Amniotic stem cell (primary cell): ENCODE measurements around the gene EGLN2.
A peak's percentile ranks its signal among the peaks of the same experiment; 100 is the strongest.
"Not testable (repeated sequence)": the region's sequence is repeated elsewhere in the genome, so short reads cannot be mapped to it uniquely, and the experiment has no call there.

Experiments used
- DNase-seq: peaks from one replicate; lab custom pipeline; 2025; lab: John Stamatoyannopoulos, UW

EGLN2 gene

DNA sequence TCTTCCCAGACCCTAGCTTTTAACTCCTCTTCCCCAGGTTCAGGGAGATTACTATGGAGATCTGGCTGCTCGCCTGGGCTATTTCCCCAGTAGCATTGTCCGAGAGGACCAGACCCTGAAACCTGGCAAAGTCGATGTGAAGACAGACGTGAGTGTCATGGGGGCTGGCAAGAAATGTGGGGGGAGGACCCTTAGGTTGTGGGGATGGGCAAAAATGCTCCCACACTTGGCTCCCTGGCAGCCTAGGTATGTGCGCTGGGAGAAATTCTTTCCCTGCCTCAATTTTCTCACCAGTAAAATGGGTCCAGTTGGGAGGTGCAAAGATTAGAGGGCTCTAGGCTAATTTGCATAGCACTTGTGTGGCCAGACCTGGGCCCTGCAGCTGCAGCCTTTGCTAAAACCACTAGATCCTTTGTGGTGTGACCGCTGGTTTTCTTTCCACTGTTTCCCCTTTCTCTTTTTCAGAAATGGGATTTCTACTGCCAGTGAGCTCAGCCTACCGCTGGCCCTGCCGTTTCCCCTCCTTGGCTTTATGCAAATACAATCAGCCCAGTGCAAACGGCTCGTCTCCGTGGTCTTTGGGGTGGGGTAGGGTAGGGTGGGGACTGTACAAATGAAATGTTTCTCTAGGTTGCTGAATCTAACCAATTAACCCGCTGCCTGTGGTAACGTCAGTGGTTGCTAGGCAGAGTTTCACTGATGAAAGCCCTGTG is 21.9 kb upstream of the EGLN2 start:
- DNase-seq, result peak; percentile 77

DNA sequence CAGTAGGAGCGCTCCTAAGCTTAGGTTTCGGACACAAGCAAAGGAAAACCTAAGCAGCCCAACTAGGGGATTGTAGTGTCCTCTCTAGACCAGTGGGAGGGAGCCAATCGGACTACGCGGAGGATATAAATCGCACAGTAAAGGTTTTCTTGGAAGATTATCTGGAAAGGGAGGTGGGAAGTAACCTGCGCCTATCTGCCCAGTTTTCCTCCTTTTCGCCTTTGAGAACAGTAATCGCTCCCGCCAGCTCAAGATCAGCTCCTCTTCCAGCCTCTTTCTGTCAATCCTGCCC is 21.4 kb upstream of the EGLN2 start:
- DNase-seq, result no peak

DNA sequence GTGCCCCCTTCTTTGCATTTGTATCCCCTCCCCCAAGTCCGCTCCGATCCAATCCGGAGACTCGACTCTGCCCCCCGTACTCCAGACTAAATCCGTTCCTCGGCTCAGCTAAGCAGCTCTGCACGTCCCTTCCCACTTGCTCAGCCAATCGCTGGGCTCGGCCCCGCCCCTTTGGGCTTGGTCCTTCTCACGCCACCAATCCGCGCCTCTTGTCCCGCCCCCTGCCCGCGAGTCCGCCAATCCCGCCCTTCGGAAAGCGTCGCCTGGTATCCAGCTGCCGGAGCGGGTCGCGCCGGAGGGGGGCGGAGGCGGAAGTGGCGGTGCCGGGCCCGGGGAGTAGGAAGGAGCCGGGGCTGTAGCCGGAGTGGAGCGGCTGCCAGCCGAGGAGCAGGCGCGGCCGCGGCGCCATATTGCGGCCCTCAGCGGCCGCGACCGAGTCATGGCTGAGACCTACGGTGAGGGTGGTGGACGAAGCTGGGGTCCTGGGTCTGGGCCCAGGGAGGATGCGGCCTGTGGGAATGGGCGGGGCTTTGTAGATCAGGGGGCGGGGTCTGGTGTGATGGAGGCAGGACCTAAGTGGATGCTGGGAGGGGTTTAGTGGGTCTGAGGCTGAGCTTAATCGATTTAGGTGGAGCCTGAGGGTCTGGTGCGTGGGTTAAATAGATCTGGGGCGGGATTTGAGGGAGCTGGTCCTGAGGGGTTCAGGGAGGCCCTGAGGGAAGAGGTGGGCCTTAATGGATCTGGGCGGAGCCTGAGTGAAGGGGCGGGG is 20.9 kb upstream of the EGLN2 start, which contains the start of gene RAB4B:
TSS of gene RAB4B (plus strand) at position 311 of the 769 bp plus-strand sequence. CDS start at position 440, 129 bp downstream.
- DNase-seq, result peak; percentile 97

DNA sequence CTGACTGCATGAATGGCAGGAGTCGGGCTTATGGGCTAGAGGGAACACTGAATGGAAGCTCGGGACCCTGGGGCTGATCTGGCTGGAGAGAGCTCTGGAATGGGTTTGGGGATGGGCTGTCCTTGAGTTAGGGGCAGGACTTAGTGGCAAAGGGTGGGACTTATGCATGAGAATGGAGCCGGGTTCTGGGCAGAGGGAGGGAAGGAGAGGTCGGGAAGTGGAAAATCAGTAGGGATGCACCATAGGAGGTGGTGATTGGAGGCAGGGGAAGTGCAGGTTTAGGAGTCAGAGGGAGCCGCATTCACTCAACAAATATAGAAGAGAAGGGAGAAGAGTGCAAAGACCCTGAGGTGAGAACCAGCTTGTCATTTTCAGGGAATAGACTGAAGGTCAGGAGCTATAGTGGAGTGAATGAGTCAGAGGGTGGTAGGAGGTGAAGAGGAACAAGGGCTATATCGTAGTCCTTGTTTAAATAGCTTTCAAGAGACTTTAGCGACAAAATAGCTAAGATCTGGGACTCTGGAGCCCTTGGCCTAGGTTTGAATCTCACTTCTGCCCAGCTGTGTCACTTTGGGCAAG is 20.2 kb upstream of the EGLN2 start:
- DNase-seq, result no peak

DNA sequence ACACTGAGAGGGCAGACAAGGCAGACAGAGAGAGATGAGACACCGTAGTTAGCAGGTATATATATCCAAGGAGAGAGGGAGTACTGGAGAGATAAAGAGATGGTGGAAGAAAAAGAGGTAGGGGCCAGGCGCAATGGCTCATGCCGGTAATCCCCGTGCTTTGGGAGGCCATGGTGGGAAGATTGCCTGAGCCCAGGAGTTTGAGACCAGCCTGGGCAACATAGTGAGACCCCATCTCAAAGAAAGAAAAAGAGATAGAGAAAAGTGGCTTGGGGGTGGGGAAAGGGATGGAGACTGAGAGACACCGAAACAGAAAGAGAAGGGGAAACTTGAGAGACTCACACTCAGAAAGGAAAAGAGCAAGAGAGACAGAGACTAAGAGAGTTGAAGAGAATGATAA is 18.4 kb upstream of the EGLN2 start:
- no peak for DNase-seq

DNA sequence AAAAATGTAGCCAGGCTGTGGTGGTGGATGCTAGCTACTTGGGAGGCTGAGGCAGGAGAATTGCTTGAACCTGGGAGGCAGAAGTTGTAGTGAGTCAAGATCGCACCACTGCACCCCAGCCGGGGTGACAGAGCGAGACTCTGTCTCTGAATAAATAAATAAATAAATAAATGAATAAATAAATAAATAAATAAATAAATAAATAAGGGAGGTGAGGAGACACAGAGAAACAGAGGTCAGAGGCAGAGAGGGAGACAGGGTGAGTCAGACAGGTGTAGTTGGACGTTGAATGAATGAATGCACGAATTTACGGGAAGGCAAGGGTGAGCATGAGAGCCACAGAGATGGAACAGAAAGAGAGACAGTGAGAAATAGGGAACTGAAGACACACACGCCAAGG is 17.9 kb upstream of the EGLN2 start:
- no peak for DNase-seq

DNA sequence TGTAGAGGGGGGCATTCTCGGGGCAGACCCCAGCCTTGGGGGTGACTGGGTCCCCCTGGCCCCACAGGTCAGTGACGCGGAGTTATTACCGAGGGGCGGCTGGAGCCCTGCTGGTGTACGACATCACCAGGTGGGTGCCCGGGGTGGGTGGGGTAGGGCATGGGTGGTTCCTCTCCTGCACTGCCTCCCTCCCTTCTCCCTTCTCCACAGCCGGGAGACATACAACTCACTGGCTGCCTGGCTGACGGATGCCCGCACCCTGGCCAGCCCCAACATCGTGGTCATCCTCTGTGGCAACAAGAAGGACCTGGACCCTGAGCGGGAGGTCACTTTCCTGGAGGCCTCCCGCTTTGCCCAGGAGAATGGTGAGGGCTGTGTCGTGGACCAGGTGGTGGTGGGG is 15.3 kb upstream of the EGLN2 start:
- no peak for DNase-seq

DNA sequence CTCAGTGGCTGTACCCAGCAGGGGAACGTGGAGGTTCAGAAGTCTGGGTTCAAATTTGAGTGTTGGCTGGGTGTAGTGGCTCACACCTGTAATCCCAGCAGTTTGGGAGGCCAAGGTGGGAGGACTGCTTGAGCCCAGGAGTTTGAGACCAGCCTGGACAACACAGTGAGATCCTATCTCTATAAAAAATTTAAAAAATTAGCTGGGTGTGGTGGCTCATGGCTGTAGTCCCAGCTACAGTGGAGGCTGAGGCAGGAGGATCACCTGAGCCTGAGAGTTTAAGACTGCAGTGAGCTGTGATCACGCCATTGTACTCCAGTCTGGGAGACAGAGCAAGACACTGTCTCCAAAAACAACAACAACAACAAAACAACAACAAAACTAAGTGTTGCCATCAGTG is 14.8 kb upstream of the EGLN2 start:
- not testable (repeated sequence) for DNase-seq

DNA sequence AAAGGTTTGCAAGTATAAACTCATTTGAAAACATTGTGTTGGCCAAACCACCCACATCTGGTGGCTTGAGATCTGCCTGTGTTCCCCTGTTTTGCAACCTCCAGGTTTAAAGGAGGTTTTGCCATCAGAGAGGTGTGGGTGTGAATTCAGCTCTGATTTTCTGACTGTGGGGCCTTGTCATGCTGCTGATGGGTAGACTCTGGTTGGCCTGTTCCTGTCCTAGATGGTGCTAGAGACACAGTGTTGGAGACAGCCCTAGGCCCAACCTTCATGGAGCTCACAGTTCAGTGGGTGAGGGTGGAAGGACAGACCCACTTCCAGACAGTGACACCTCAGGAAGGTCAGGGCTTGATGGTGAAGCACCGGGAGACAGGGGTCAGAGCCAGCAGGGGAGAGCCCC is 13.5 kb upstream of the EGLN2 start:
- DNase-seq, result no peak

DNA sequence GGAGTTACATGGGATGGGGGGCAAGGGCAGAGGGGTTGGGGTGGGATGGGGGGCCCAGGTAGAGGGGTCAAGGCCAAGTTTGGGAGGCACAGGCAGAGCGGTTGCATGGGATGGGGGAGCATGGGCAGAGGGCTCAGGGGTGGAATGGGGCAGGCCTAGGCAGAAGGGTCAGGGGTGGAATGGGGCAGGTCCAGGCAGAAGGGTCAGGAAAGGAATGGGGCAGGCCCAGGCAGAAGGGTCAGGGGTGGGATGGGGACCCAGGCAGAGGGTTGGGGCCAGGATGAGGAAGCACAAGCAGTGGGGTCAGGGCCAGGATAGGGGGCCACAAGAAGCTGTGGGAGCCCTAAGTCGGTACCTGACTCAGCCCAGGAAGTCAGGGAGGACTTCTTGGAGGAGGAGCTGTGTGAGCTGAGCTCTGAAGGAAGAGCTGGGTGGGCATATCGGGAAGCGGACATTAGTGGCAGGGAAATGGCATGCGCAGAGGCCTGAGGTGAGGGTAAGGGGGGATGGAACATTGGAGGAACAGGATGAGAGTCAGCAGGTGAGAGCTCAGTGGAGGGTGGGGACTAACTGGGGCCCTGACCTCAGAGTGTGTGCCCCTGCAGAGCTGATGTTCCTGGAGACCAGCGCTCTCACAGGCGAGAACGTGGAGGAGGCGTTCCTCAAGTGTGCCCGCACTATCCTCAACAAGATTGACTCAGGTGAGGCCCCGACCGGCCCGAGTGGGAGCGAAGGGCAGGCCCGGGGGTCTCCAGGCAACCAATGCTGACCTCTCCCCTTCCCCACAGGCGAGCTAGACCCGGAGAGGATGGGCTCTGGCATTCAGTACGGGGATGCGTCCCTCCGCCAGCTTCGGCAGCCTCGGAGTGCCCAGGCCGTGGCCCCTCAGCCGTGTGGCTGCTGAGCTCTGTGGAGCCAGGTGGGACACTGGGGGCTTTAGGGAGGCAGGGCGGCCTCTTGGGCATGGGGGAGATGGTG is 12.6 kb upstream of the EGLN2 start:
- no peak for DNase-seq

DNA sequence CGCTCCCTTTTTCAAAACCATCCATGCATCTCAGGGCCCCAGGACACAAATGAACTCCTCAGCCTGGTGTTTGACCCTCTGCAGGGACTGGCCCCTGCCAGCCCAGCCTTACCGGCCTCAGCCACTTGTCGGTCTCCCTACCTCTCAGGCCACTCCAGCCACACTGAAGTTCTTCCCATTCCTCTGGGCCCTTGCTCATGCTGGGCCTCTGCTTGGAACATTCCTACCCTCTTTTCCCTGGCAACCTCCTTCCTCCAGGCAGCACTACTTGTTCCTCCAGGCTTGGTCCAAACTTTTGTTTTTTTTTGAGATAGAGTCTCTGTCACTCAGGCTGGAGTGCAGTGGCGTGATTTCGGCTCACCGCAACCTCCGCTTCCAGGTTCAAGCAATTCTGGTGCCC is 7.6 kb upstream of the EGLN2 start:
- no peak for DNase-seq

DNA sequence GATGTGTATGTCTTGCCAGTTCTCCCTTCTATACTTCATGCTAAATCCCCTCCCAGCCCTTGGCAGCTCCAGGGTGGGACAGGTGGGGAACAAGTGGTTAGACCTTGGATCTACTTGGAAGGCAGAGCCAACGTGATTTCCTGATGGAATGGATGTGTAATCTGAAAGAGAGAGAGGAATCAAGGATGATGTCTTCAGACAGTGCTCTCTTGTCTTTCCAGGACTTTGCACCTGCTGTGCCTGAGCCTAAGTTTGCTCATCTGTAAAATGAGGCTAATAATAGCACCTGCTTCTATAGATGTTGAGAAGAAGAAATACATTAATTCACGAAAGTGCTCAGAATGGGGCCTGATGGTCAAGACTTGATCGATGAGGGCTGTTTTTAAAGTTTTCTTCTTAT is 7.0 kb upstream of the EGLN2 start:
- no peak for DNase-seq

DNA sequence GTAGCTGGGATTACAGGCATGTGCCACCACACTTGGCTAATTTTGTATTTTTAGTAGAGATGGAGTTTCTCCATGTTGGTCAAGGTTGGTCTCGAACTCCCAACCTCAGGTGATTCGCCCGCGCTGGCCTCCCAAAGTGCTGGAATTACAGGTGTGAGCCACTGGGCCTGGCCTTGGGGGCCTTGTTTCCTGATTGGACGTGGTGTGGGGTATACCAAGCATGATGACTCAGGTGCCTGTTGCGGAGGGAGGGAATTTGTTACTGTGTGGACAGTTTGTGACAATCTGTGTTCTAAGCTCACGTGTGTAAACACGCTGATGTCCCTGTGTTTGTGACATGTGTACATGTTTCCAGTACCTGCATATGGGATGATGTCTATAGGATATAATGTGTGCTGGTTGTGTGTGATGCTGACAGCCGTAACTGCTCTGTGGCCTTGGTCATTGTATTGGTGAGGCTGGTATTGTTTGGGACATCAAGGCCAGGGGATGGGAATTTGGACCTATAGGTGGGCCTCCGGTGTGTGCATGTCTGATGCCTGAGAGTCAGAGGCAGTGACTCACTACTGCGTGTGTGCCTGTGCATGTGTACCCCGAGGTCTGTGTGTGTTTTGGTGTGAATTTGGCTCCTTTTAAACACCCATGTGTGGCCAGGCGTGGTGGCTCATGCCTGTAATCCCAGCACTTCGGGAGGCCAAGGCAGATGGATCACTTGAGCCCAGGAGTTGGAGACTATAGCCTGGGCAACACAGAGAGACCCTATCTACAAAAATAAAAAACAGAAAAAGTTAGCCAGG is 1.6 kb upstream of the EGLN2 start:
- no peak for DNase-seq

DNA sequence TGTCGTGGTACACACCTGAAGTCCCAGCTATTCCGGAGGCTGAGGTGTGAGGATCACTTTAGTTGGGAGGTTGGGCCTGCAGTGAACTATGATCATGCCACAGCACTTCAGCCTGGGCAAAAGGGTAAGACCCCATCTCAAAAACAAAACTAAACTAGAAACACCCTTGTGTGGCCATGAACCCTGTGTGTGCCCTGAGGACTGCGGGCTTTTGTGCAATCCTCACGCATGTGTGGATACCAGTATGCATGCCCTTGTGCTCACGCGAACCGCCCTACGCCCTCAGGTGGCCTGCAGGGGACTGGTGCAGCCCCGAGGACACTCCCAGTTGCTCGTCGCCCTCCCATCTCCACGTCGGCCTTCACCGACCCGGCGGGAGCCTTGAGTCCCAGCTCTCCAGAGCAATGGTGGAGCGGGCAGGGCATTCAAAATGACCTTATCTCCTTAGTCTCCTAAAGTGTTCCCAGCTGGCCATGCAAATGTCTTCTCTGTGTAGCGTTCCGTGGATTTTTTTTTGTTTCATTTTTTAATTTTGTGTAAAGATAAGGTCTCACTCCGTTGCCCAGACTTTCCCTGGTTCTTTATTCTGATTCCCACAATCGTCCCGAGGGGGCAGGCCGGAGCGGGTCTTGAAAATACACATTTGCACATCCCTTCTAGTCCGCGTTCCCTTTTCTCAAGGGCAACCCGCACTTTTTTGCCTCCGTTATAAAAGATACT is 868 bp upstream of the EGLN2 start:
- no peak for DNase-seq

DNA sequence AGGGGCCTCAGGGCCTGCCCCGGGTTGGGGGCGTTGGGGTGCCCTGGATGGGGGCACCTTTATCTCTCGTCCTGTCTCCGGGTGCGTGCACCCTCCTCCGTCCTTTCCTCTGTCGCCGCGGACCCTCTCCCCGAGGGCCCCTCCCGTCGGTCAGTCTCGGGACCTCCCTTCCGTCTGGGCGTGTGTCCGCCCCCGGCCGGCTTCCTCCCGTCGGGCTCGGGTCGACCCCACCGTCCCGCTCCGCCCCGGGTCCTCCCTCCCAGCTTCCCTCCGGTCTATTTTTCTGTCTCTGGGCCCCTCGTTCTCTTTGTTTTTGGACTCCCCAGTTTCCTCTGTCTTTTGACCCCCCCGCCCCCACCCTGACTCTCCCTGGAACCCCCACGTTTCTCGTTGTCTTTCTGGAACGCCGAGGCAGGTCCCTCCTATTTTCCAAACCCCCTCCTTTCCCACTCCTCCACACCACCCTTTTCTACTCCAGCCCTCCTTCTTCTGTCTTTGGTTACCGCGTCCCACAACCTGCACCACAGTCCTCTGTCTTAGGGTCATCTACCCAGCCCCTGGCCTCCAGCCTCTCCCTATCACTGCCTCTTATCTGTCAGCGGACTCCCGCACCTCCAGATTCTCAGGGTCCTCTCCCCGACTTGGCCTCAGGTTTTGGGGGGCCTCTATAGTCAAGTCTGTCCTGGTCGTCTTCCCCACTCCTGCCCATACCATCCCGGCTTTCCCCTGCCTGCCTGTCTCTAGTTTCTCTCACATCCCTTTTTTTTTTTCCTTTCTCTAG is 757 bp downstream of the EGLN2 start:
- peak; percentile 18 for DNase-seq

DNA sequence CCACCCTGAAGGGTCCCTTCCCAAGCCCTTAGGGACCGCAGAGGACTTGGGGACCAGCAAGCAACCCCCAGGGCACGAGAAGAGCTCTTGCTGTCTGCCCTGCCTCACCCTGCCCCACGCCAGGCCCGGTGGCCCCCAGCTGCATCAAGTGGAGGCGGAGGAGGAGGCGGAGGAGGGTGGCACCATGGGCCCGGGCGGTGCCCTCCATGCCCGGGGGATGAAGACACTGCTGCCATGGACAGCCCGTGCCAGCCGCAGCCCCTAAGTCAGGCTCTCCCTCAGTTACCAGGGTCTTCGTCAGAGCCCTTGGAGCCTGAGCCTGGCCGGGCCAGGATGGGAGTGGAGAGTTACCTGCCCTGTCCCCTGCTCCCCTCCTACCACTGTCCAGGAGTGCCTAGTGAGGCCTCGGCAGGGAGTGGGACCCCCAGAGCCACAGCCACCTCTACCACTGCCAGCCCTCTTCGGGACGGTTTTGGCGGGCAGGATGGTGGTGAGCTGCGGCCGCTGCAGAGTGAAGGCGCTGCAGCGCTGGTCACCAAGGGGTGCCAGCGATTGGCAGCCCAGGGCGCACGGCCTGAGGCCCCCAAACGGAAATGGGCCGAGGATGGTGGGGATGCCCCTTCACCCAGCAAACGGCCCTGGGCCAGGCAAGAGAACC is 1.5 kb downstream of the EGLN2 start:
- no peak for DNase-seq

DNA sequence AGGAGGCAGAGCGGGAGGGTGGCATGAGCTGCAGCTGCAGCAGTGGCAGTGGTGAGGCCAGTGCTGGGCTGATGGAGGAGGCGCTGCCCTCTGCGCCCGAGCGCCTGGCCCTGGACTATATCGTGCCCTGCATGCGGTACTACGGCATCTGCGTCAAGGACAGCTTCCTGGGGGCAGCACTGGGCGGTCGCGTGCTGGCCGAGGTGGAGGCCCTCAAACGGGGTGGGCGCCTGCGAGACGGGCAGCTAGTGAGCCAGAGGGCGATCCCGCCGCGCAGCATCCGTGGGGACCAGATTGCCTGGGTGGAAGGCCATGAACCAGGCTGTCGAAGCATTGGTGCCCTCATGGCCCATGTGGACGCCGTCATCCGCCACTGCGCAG is 2.0 kb downstream of the EGLN2 start:
- no peak for DNase-seq

DNA sequence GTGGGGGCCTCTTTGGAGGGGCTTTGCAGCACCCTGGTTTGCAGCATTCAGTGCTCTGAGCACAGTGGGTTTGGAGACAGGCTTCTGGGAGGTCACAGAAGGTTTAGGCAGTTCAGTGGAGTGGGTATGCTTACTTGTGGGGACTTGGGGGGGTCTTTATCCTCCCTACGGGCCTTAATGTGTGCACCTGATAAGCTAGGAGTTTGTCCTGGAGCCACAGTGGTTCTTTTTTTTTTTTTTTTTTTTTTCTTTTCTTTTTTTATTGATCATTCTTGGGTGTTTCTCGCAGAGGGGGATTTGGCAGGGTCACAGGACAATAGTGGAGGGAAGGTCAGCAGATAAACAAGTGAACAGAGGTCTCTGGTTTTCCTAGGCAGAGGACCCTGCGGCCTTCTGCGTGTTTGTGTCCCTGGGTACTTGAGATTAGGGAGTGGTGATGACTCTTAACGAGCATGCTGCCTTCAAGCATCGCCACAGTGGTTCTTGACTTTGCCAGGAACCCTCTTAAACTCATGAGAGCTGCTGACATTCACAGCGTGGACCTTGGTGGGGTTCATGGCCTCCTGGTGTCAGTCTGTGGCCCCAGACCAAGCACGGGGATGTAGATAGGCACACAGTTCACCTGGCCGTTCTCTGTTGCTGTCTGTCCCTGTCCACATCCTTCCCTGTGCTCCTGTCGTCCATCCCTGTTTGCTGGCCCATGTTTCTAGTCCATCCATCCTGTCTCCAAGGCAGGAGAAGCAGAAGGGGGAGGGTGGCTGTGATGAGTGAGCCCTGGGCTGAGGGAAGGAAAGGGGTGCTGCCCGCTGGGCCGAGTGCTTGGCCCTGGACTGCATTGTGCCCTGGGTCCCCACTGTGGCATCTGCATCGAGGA is 2.7 kb downstream of the EGLN2 start:
- DNase-seq, result no peak
